Measurements from ENCODE around the gene DHRS11.

Gene DHRS11

GRCh38 chr17:36609498-36609862 is 17.8 kb downstream of the DHRS11 start:
- TF ChIP-seq YY1 (IDR thresholded peaks at IDR 0.05; ENCODE audit: insufficient read depth, insufficient read length) (no peak), SUZ12 (IDR thresholded peaks at IDR 0.05; ENCODE audit: extremely low read depth, insufficient read depth, insufficient read length) (no peak), ZNF274 (IDR thresholded peaks at IDR 0.05; ENCODE audit: low read depth, low read length) (no peak)
- DNase-seq (ENCODE audit: low read depth, low spot score) = no peak

GRCh38 chr17:36610474-36610873 is 18.8 kb downstream of the DHRS11 start:
- no peaks in the 10 kb centered on the region for H3K27me3 ChIP-seq (ENCODE audit: insufficient read depth, insufficient read length)
- TF ChIP-seq YY1 (IDR thresholded peaks at IDR 0.05; ENCODE audit: insufficient read depth, insufficient read length) (no peak), ZNF274 (IDR thresholded peaks at IDR 0.05; ENCODE audit: low read depth, low read length) (no peak)
- H3K36me3 ChIP-seq (ENCODE audit: insufficient read depth, insufficient read length, low read length) = peaks cover 10% of the 10 kb centered on the region
- H3K4me1 ChIP-seq (ENCODE audit: insufficient read depth, insufficient read length) = peaks cover 13% of the 10 kb centered on the region
- no peaks in the 10 kb centered on the region; the same call in 1 of the 2 replicates for H3K9me3 ChIP-seq (ENCODE audit: insufficient read depth, low read length)
- no peak overlapping the region for H3K4me3 ChIP-seq (ENCODE audit: insufficient read length, low read depth)
- no peak overlapping the region for H3K9ac ChIP-seq (ENCODE audit: insufficient read length, low read depth)
- no peak for DNase-seq (ENCODE audit: low read depth, low spot score)

More at GRCh38 chr17:36609498-36609862, 17.8 kb downstream of the DHRS11 start:
- H3K27me3 ChIP-seq (ENCODE audit: insufficient read depth, insufficient read length) = no peaks in the 10 kb centered on the region
- no peak overlapping the region for H3K4me3 ChIP-seq (ENCODE audit: insufficient read length, low read depth)
- H3K9ac ChIP-seq (ENCODE audit: insufficient read length, low read depth) = no peak overlapping the region
- H3K36me3 ChIP-seq (ENCODE audit: insufficient read depth, insufficient read length, low read length) = peaks cover 10% of the 10 kb centered on the region
- H3K4me1 ChIP-seq (ENCODE audit: insufficient read depth, insufficient read length) = peaks cover 13% of the 10 kb centered on the region
- H3K9me3 ChIP-seq (ENCODE audit: insufficient read depth, low read length) = no peaks in the 10 kb centered on the region; the same call in 1 of the 2 replicates

- no peak for DNase-seq (ENCODE audit: low read depth, low spot score)
- H3K9me3 ChIP-seq (ENCODE audit: insufficient read depth, low read length) = no peaks in the 10 kb centered on the region; the same call in 1 of the 2 replicates
- H3K4me1 ChIP-seq (ENCODE audit: insufficient read depth, insufficient read length) = peaks cover 16% of the 10 kb centered on the region
- TF ChIP-seq ZNF274 (IDR thresholded peaks at IDR 0.05; ENCODE audit: low read depth, low read length) (no peak), SUZ12 (IDR thresholded peaks at IDR 0.05; ENCODE audit: extremely low read depth, insufficient read depth, insufficient read length) (no peak), YY1 (IDR thresholded peaks at IDR 0.05; ENCODE audit: insufficient read depth, insufficient read length) (no peak)
- no peak overlapping the region for H3K4me3 ChIP-seq (ENCODE audit: insufficient read length, low read depth)
- H3K9ac ChIP-seq (ENCODE audit: insufficient read length, low read depth) = no peak overlapping the region
- H3K36me3 ChIP-seq (ENCODE audit: insufficient read depth, insufficient read length, low read length) = peaks cover 10% of the 10 kb centered on the region
- no peaks in the 10 kb centered on the region for H3K27me3 ChIP-seq (ENCODE audit: insufficient read depth, insufficient read length)
These were observed 19.8 kb downstream of the DHRS11 start for GRCh38 chr17:36611345-36612072.

- DNase-seq (ENCODE audit: low read depth, low spot score) = no peak
These were observed 20.6 kb downstream of the DHRS11 start for GRCh38 chr17:36612323-36612722.

GRCh38 chr17:36613155-36613554 is 21.5 kb downstream of the DHRS11 start:
- TF ChIP-seq SUZ12 (IDR thresholded peaks at IDR 0.05; ENCODE audit: extremely low read depth, insufficient read depth, insufficient read length) = no peak
- no peak for TF ChIP-seq ZNF274 (IDR thresholded peaks at IDR 0.05; ENCODE audit: low read depth, low read length)
- no peak for TF ChIP-seq YY1 (IDR thresholded peaks at IDR 0.05; ENCODE audit: insufficient read depth, insufficient read length)
- DNase-seq (ENCODE audit: low read depth, low spot score) = no peak
- no peak overlapping the region for H3K4me3 ChIP-seq (ENCODE audit: insufficient read length, low read depth)
- H3K27me3 ChIP-seq (ENCODE audit: insufficient read depth, insufficient read length) = no peaks in the 10 kb centered on the region
- H3K4me1 ChIP-seq (ENCODE audit: insufficient read depth, insufficient read length) = peaks cover 19% of the 10 kb centered on the region
- H3K9me3 ChIP-seq (ENCODE audit: insufficient read depth, low read length) = no peaks in the 10 kb centered on the region; the same call in 1 of the 2 replicates
- H3K9ac ChIP-seq (ENCODE audit: insufficient read length, low read depth) = no peak overlapping the region
- peaks cover 4% of the 10 kb centered on the region for H3K36me3 ChIP-seq (ENCODE audit: insufficient read depth, insufficient read length, low read length)

More at GRCh38 chr17:36612323-36612722, 20.6 kb downstream of the DHRS11 start:
- peaks cover 16% of the 10 kb centered on the region for H3K4me1 ChIP-seq (ENCODE audit: insufficient read depth, insufficient read length)
- no peak overlapping the region for H3K4me3 ChIP-seq (ENCODE audit: insufficient read length, low read depth)
- TF ChIP-seq SUZ12 (IDR thresholded peaks at IDR 0.05; ENCODE audit: extremely low read depth, insufficient read depth, insufficient read length) (no peak), ZNF274 (IDR thresholded peaks at IDR 0.05; ENCODE audit: low read depth, low read length) (no peak), YY1 (IDR thresholded peaks at IDR 0.05; ENCODE audit: insufficient read depth, insufficient read length) (no peak)
- no peak overlapping the region for H3K9ac ChIP-seq (ENCODE audit: insufficient read length, low read depth)
- H3K36me3 ChIP-seq (ENCODE audit: insufficient read depth, insufficient read length, low read length) = peaks cover 10% of the 10 kb centered on the region
- H3K9me3 ChIP-seq (ENCODE audit: insufficient read depth, low read length) = no peaks in the 10 kb centered on the region; the same call in 1 of the 2 replicates
- H3K27me3 ChIP-seq (ENCODE audit: insufficient read depth, insufficient read length) = no peaks in the 10 kb centered on the region

- H3K4me1 ChIP-seq (ENCODE audit: insufficient read depth, insufficient read length) = peaks cover 18% of the 10 kb centered on the region
- DNase-seq (ENCODE audit: low read depth, low spot score) = no peak
- no peaks in the 10 kb centered on the region for H3K27me3 ChIP-seq (ENCODE audit: insufficient read depth, insufficient read length)
- H3K4me3 ChIP-seq (ENCODE audit: insufficient read length, low read depth) = no peak overlapping the region
- no peaks in the 10 kb centered on the region for H3K36me3 ChIP-seq (ENCODE audit: insufficient read depth, insufficient read length, low read length)
- H3K9me3 ChIP-seq (ENCODE audit: insufficient read depth, low read length) = no peaks in the 10 kb centered on the region; the same call in 1 of the 2 replicates
- no peak for TF ChIP-seq SUZ12 (IDR thresholded peaks at IDR 0.05; ENCODE audit: extremely low read depth, insufficient read depth, insufficient read length)
- no peak for TF ChIP-seq YY1 (IDR thresholded peaks at IDR 0.05; ENCODE audit: insufficient read depth, insufficient read length)
- no peak for TF ChIP-seq ZNF274 (IDR thresholded peaks at IDR 0.05; ENCODE audit: low read depth, low read length)
- no peak overlapping the region for H3K9ac ChIP-seq (ENCODE audit: insufficient read length, low read depth)
These were observed 22.4 kb downstream of the DHRS11 start for GRCh38 chr17:36614081-36614480.

- no peaks in the 10 kb centered on the region; the same call in 1 of the 2 replicates for H3K9me3 ChIP-seq (ENCODE audit: insufficient read depth, low read length)
- peaks cover 16% of the 10 kb centered on the region for H3K4me1 ChIP-seq (ENCODE audit: insufficient read depth, insufficient read length)
- H3K9ac ChIP-seq (ENCODE audit: insufficient read length, low read depth) = no peak overlapping the region
- TF ChIP-seq SUZ12 (IDR thresholded peaks at IDR 0.05; ENCODE audit: extremely low read depth, insufficient read depth, insufficient read length) (no peak), ZNF274 (IDR thresholded peaks at IDR 0.05; ENCODE audit: low read depth, low read length) (no peak), YY1 (IDR thresholded peaks at IDR 0.05; ENCODE audit: insufficient read depth, insufficient read length) (no peak)
- H3K27me3 ChIP-seq (ENCODE audit: insufficient read depth, insufficient read length) = no peaks in the 10 kb centered on the region
- no peak overlapping the region for H3K4me3 ChIP-seq (ENCODE audit: insufficient read length, low read depth)
- no peaks in the 10 kb centered on the region for H3K36me3 ChIP-seq (ENCODE audit: insufficient read depth, insufficient read length, low read length)
- no peak for DNase-seq (ENCODE audit: low read depth, low spot score)
These were observed 23.3 kb downstream of the DHRS11 start for GRCh38 chr17:36614933-36615332.
